ENCODE results near the gene CCDC7.
"Not testable (repeated sequence)": the region's sequence is repeated elsewhere in the genome, so short reads cannot be mapped to it uniquely, and the experiment has no call there.

Gene CCDC7

GRCh38 chr10:32600317-32600716 is 154.4 kb downstream of the CCDC7 start:
- no peak for TF ChIP-seq CTCF (IDR thresholded peaks at IDR 0.05; ENCODE audit: control extremely low read depth, extremely low read depth, low read depth, missing control alignments)

GRCh38 chr10:32601562-32601961 is 155.6 kb downstream of the CCDC7 start:
- DNase-seq (ENCODE audit: extremely low spot score); POLR2A ChIA-PET; CTCF ChIA-PET: not testable (repeated sequence)

More at GRCh38 chr10:32600317-32600716, 154.4 kb downstream of the CCDC7 start:
- POLR2A ChIA-PET: no interaction called here
- DNase-seq (ENCODE audit: extremely low spot score): no peak
- CTCF ChIA-PET: interaction anchor here (1.1 kb wide), 1 partner anchor 128 kb away, joined by 3 read pairs; no protein-coding TSS in a partner anchor

GRCh38 chr10:32605787-32606186 is 159.8 kb downstream of the CCDC7 start:
- no peak for DNase-seq (ENCODE audit: extremely low spot score)
- POLR2A ChIA-PET: no interaction called here
- CTCF ChIA-PET: no interaction called here
- TF ChIP-seq CTCF (IDR thresholded peaks at IDR 0.05; ENCODE audit: control extremely low read depth, extremely low read depth, low read depth, missing control alignments): no peak

- DNase-seq (ENCODE audit: extremely low spot score); POLR2A ChIA-PET; CTCF ChIA-PET: not testable (repeated sequence)
Observed at GRCh38 chr10:32610543-32610942, 164.6 kb downstream of the CCDC7 start.

GRCh38 chr10:32616438-32616837 is 170.5 kb downstream of the CCDC7 start:
- ChIA-PET CTCF (no interaction called here), POLR2A (no interaction called here)
- TF ChIP-seq CTCF (IDR thresholded peaks at IDR 0.05; ENCODE audit: control extremely low read depth, extremely low read depth, low read depth, missing control alignments): no peak
- DNase-seq (ENCODE audit: extremely low spot score): no peak

- DNase-seq (ENCODE audit: extremely low spot score): no peak
- TF ChIP-seq CTCF (IDR thresholded peaks at IDR 0.05; ENCODE audit: control extremely low read depth, extremely low read depth, low read depth, missing control alignments): no peak
- CTCF ChIA-PET: no interaction called here
- POLR2A ChIA-PET: no interaction called here
Observed at GRCh38 chr10:32618482-32618881, 172.5 kb downstream of the CCDC7 start.

- ChIA-PET CTCF (interaction anchor here (1.2 kb wide), 1 partner anchor 8 kb away, joined by 4 read pairs; no protein-coding TSS in a partner anchor), POLR2A (no interaction called here)
- no peak for DNase-seq (ENCODE audit: extremely low spot score)
- no peak for TF ChIP-seq CTCF (IDR thresholded peaks at IDR 0.05; ENCODE audit: control extremely low read depth, extremely low read depth, low read depth, missing control alignments)
Observed at GRCh38 chr10:32621969-32622368, 176.0 kb downstream of the CCDC7 start.

- no peak for TF ChIP-seq CTCF (IDR thresholded peaks at IDR 0.05; ENCODE audit: control extremely low read depth, extremely low read depth, low read depth, missing control alignments)
- no peak for DNase-seq (ENCODE audit: extremely low spot score)
- ChIA-PET CTCF (interaction anchor here (1.2 kb wide), 1 partner anchor 8 kb away, joined by 4 read pairs; no protein-coding TSS in a partner anchor), POLR2A (no interaction called here)
Observed at GRCh38 chr10:32622409-32622808, 176.5 kb downstream of the CCDC7 start.
